ENCODE results near the gene CNDP2.

The CNDP2 gene

DNA sequence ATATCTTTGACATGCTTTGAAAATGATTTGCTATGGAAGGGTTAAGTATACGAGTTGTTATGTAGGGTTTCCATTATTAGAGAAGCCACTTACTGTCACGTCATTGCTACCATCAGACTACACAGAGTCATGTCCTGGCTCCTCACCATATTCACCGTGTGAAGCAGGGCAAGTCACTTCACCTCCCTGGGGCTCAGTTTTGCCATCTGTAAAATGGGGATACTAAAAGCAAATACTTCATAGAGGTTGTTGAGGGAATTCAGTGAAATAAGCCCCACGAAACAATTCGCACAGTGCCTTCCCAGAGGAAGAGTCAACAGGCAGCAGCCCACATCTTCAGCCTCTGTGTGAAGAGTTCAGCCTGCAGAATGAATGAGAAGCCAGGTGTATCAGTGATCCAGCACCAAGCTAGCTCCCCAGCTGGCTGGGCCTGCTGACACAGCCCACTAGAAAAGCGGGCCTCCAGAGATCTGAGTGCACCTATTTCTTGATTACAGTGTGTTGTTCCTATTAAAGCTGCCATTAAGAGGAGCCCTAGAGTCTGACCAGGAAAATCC is 42.4 kb upstream of the CNDP2 start:
- no peak for TF ChIP-seq CTCF (IDR thresholded peaks at IDR 0.05; ENCODE audit: extremely low read depth, insufficient read depth, missing control alignments)
- DNase-seq (ENCODE audit: low spot score), result no peak
- in situ Hi-C loops (cut with MboI; ENCODE audit: low pct_unique_long_range_greater_than_20kb, low sequenced_read_pairs, unreplicated experiment), result no loop called here

GRCh38 chr18:74454279-74454751 is 41.8 kb upstream of the CNDP2 start:
- in situ Hi-C loops (cut with MboI; ENCODE audit: low pct_unique_long_range_greater_than_20kb, low sequenced_read_pairs, unreplicated experiment), result no loop called here
- DNase-seq (ENCODE audit: low spot score), result no peak
- TF ChIP-seq CTCF (IDR thresholded peaks at IDR 0.05; ENCODE audit: extremely low read depth, insufficient read depth, missing control alignments), result no peak

DNA sequence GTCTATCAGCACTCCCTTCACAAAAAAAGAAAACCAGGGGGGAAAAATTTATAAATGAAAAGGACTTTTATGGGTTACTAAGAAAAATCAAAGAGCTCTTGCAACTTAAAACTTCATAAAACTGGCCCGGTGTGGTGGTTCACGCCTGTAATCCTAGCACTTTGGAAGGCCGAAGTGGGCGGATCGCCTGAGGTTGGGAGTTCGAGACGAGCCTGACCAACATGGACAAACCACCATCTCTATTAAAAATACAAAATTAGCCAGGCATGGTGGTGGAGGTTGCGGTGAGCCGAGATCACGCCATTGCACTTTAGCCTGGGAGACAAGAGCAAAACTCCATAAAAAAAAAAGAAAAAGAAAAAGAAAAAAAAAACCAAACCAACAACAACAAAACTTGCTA is 40.8 kb upstream of the CNDP2 start:
- in situ Hi-C loops (cut with MboI; ENCODE audit: low pct_unique_long_range_greater_than_20kb, low sequenced_read_pairs, unreplicated experiment), result no loop called here
- no peak for DNase-seq (ENCODE audit: low spot score)
- TF ChIP-seq CTCF (IDR thresholded peaks at IDR 0.05; ENCODE audit: extremely low read depth, insufficient read depth, missing control alignments), result no peak

- in situ Hi-C loops (cut with MboI; ENCODE audit: low pct_unique_long_range_greater_than_20kb, low sequenced_read_pairs, unreplicated experiment), result no loop called here
- TF ChIP-seq CTCF (IDR thresholded peaks at IDR 0.05; ENCODE audit: extremely low read depth, insufficient read depth, missing control alignments), result no peak
- DNase-seq (ENCODE audit: low spot score), result no peak
Observed at GRCh38 chr18:74456017-74456348, 40.2 kb upstream of the CNDP2 start.

DNA sequence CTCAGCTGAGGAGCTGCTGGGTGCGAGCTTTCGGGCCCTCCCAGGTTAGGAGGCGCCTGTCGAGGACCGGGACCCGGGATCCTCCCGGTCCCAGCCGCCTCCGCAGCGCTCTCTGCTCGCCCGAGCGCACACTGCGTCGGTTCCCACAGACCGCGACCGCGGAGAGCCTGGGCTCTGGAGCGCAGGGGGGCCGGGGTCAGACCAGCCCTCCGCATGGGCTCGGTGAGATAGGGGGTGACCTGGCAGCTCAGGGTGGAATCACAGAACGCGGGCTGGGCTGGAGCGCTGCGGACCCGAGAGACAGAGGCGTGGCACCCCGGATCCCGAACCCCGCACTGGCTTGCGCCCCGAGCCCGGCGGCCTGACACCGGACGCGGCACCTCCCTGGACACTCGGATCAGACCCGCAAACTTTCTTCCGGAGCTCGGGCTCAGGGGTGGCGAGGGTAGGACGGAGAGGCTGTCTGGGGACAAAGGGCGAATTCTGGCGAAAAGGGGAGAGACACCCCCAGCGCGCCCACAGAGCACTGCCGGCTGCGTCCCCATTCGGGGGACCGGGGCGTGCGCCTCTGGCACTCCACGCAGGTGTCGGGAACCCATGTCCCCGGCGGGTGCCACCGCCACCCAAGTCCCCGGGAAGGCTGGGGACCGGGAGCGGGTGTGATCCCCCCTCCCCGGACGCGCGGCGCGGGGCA is 39.7 kb upstream of the CNDP2 start:
- no peak for TF ChIP-seq CTCF (IDR thresholded peaks at IDR 0.05; ENCODE audit: extremely low read depth, insufficient read depth, missing control alignments)
- DNase-seq (ENCODE audit: low spot score), result no peak
- in situ Hi-C loops (cut with MboI; ENCODE audit: low pct_unique_long_range_greater_than_20kb, low sequenced_read_pairs, unreplicated experiment), result no loop called here

GRCh38 chr18:74457043-74457724 is 39.0 kb upstream of the CNDP2 start, which contains the start of gene DIPK1C:
DIPK1C (minus strand) TSS chr18:74457308; CDS start chr18:74457259, 49 bp downstream.
- no peak for DNase-seq (ENCODE audit: low spot score)
- in situ Hi-C loops (cut with MboI; ENCODE audit: low pct_unique_long_range_greater_than_20kb, low sequenced_read_pairs, unreplicated experiment), result no loop called here

More at GRCh38 chr18:74457043-74457724, 39.0 kb upstream of the CNDP2 start, which contains the start of gene DIPK1C:
- TF ChIP-seq CTCF (IDR thresholded peaks at IDR 0.05; ENCODE audit: extremely low read depth, insufficient read depth, missing control alignments), result no peak
